ENCODE data around the gene PXDN.

The PXDN gene

DNA sequence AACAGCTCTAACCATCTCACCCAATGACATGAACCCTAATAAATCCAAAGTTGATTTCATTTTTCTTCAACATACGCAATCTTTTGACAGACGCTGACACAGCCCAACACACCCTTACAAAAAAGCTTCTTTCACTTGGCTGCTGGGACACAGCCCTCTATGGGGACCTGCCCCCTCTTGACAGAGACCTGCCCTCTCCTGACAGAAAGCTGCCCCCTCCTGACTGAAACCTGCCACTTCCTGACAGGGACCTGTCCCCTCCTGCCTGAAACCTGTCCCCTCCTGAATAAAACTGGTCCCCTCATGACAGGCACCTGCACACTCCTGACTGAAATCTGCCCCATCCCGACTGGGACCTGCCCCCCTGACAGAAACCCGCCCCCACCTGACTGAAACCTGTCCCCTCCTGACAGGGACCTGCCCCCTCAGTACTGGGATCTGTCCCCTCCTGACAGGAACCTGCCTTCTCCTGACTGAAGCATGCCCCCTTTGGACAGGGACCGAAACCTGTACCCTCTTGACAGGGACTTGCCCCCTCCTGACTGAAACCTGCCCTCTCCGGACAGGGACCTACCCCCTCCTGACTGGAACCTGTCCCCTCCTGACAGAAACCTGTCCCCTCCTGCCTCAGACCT is 87.9 kb downstream of the PXDN start:
- H3K4me1 ChIP-seq (ENCODE audit: control insufficient read depth, insufficient read depth, low read length), result no peaks in the 10 kb centered on the region
- no peaks in the 10 kb centered on the region for H3K9me3 ChIP-seq (ENCODE audit: control insufficient read depth, insufficient read depth, low read depth, low read length)
- H3K27ac ChIP-seq (ENCODE audit: extremely low read depth, low read depth, low read length), result no peak overlapping the region
- ChIA-PET POLR2A (no interaction called here), CTCF (interaction anchor here (1.1 kb wide), 1 partner anchor 48 kb away, joined by 3 read pairs; no protein-coding TSS in a partner anchor)
- TF ChIP-seq, protein P1, sequence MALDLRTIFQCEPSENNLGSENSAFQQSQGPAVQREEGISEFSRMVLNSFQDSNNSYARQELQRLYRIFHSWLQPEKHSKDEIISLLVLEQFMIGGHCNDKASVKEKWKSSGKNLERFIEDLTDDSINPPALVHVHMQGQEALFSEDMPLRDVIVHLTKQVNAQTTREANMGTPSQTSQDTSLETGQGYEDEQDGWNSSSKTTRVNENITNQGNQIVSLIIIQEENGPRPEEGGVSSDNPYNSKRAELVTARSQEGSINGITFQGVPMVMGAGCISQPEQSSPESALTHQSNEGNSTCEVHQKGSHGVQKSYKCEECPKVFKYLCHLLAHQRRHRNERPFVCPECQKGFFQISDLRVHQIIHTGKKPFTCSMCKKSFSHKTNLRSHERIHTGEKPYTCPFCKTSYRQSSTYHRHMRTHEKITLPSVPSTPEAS (tag by site-specific recombination; IDR thresholded peaks at IDR 0.05), result no peak
- TF ChIP-seq ZNF473 (tag by site-specific recombination; IDR thresholded peaks at IDR 0.05), result no peak
- TF ChIP-seq, protein P2, sequence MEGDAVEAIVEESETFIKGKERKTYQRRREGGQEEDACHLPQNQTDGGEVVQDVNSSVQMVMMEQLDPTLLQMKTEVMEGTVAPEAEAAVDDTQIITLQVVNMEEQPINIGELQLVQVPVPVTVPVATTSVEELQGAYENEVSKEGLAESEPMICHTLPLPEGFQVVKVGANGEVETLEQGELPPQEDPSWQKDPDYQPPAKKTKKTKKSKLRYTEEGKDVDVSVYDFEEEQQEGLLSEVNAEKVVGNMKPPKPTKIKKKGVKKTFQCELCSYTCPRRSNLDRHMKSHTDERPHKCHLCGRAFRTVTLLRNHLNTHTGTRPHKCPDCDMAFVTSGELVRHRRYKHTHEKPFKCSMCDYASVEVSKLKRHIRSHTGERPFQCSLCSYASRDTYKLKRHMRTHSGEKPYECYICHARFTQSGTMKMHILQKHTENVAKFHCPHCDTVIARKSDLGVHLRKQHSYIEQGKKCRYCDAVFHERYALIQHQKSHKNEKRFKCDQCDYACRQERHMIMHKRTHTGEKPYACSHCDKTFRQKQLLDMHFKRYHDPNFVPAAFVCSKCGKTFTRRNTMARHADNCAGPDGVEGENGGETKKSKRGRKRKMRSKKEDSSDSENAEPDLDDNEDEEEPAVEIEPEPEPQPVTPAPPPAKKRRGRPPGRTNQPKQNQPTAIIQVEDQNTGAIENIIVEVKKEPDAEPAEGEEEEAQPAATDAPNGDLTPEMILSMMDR (tag by site-specific recombination; IDR thresholded peaks at IDR 0.05), result no peak
- no peak for TF ChIP-seq MZF1 (tag by site-specific recombination; IDR thresholded peaks at IDR 0.05; ENCODE audit: borderline replicate concordance)
- TF ChIP-seq, protein P3, sequence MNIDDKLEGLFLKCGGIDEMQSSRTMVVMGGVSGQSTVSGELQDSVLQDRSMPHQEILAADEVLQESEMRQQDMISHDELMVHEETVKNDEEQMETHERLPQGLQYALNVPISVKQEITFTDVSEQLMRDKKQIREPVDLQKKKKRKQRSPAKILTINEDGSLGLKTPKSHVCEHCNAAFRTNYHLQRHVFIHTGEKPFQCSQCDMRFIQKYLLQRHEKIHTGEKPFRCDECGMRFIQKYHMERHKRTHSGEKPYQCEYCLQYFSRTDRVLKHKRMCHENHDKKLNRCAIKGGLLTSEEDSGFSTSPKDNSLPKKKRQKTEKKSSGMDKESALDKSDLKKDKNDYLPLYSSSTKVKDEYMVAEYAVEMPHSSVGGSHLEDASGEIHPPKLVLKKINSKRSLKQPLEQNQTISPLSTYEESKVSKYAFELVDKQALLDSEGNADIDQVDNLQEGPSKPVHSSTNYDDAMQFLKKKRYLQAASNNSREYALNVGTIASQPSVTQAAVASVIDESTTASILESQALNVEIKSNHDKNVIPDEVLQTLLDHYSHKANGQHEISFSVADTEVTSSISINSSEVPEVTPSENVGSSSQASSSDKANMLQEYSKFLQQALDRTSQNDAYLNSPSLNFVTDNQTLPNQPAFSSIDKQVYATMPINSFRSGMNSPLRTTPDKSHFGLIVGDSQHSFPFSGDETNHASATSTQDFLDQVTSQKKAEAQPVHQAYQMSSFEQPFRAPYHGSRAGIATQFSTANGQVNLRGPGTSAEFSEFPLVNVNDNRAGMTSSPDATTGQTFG (tag by site-specific recombination; IDR thresholded peaks at IDR 0.05; ENCODE audit: borderline replicate concordance), result no peak
- TF ChIP-seq, protein P4, sequence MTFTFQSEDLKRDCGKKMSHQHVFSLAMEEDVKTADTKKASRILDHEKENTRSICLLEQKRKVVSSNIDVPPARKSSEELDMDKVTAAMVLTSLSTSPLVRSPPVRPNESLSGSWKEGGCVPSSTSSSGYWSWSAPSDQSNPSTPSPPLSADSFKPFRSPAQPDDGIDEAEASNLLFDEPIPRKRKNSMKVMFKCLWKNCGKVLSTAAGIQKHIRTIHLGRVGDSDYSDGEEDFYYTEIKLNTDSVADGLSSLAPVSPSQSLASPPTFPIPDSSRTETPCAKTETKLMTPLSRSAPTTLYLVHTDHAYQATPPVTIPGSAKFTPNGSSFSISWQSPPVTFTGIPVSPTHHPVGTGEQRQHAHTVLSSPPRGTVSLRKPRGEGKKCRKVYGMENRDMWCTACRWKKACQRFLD (tag by site-specific recombination; IDR thresholded peaks at IDR 0.05), result no peak
- TF ChIP-seq ZNF2 (tag by site-specific recombination; IDR thresholded peaks at IDR 0.05), result no peak
- no peak for TF ChIP-seq KLF1 (tag by site-specific recombination; IDR thresholded peaks at IDR 0.05)
- H3K36me3 ChIP-seq (ENCODE audit: control insufficient read depth in 2 of 2, insufficient read depth in 1 of 2, low read length in 2 of 2), result peaks cover 4 to 63% of the 10 kb centered on the region in 2 experiments; a peak in 2 of 3 replicates
- H3K4me3 ChIP-seq (ENCODE audit: low read depth, low read length), result no peak overlapping the region

DNA sequence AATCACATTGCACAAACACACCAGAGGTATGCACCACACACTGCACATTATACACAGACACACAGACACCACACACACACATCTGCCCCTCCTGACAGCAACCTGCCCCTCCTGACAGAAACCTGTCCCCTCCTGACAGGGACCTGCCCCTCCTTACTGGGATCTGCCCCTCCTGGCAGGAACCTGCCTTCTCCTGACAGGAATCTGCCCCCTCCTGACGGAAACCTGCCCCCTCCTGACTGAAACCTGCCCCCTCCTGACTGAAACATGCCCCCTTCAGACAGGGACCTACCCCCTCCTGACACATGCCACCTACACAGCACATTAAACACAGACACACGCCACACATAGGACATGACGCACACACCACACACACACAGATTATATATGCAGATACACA is 88.9 kb downstream of the PXDN start:
- ChIA-PET CTCF (no interaction called here), POLR2A (no interaction called here)
- H3K27ac ChIP-seq (ENCODE audit: extremely low read depth, low read depth, low read length), result no peak overlapping the region
- peaks cover 4 to 63% of the 10 kb centered on the region in 2 experiments; a peak in 2 of 3 replicates for H3K36me3 ChIP-seq (ENCODE audit: control insufficient read depth in 2 of 2, insufficient read depth in 1 of 2, low read length in 2 of 2)
- H3K4me3 ChIP-seq (ENCODE audit: low read depth, low read length), result no peak overlapping the region
- H3K9me3 ChIP-seq (ENCODE audit: control insufficient read depth, insufficient read depth, low read depth, low read length), result no peaks in the 10 kb centered on the region
- H3K4me1 ChIP-seq (ENCODE audit: control insufficient read depth, insufficient read depth, low read length), result no peaks in the 10 kb centered on the region
- TF ChIP-seq SP2 (tag by site-specific recombination; IDR thresholded peaks at IDR 0.05), result no peak
- no peak for TF ChIP-seq ZNF324 (tag by site-specific recombination; IDR thresholded peaks at IDR 0.05)
- no peak for TF ChIP-seq KLF16 (tag by site-specific recombination; IDR thresholded peaks at IDR 0.05)
- no peak for TF ChIP-seq ZFP69B (tag by site-specific recombination; IDR thresholded peaks at IDR 0.05)
- TF ChIP-seq ZNF548 (tag by site-specific recombination; IDR thresholded peaks at IDR 0.05), result no peak
- no peak for TF ChIP-seq KLF7 (tag by site-specific recombination; IDR thresholded peaks at IDR 0.05; ENCODE audit: borderline replicate concordance)
- TF ChIP-seq ZNF311 (tag by site-specific recombination; IDR thresholded peaks at IDR 0.05; ENCODE audit: borderline replicate concordance), result no peak
- TF ChIP-seq, protein P5, sequence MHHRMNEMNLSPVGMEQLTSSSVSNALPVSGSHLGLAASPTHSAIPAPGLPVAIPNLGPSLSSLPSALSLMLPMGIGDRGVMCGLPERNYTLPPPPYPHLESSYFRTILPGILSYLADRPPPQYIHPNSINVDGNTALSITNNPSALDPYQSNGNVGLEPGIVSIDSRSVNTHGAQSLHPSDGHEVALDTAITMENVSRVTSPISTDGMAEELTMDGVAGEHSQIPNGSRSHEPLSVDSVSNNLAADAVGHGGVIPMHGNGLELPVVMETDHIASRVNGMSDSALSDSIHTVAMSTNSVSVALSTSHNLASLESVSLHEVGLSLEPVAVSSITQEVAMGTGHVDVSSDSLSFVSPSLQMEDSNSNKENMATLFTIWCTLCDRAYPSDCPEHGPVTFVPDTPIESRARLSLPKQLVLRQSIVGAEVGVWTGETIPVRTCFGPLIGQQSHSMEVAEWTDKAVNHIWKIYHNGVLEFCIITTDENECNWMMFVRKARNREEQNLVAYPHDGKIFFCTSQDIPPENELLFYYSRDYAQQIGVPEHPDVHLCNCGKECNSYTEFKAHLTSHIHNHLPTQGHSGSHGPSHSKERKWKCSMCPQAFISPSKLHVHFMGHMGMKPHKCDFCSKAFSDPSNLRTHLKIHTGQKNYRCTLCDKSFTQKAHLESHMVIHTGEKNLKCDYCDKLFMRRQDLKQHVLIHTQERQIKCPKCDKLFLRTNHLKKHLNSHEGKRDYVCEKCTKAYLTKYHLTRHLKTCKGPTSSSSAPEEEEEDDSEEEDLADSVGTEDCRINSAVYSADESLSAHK (tag by site-specific recombination; IDR thresholded peaks at IDR 0.05), result no peak
- TF ChIP-seq, protein P6, sequence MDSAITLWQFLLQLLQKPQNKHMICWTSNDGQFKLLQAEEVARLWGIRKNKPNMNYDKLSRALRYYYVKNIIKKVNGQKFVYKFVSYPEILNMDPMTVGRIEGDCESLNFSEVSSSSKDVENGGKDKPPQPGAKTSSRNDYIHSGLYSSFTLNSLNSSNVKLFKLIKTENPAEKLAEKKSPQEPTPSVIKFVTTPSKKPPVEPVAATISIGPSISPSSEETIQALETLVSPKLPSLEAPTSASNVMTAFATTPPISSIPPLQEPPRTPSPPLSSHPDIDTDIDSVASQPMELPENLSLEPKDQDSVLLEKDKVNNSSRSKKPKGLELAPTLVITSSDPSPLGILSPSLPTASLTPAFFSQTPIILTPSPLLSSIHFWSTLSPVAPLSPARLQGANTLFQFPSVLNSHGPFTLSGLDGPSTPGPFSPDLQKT (IDR thresholded peaks at IDR 0.05; ENCODE audit: borderline replicate concordance, low read depth, low read length), result no peak
- no peak for TF ChIP-seq ZNF391 (tag by site-specific recombination; IDR thresholded peaks at IDR 0.05; ENCODE audit: borderline replicate concordance, low read depth)
- TF ChIP-seq, protein P7, sequence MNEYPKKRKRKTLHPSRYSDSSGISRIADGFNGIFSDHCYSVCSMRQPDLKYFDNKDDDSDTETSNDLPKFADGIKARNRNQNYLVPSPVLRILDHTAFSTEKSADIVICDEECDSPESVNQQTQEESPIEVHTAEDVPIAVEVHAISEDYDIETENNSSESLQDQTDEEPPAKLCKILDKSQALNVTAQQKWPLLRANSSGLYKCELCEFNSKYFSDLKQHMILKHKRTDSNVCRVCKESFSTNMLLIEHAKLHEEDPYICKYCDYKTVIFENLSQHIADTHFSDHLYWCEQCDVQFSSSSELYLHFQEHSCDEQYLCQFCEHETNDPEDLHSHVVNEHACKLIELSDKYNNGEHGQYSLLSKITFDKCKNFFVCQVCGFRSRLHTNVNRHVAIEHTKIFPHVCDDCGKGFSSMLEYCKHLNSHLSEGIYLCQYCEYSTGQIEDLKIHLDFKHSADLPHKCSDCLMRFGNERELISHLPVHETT (tag by site-specific recombination; IDR thresholded peaks at IDR 0.05), result no peak
- no peak for TF ChIP-seq ZIC2 (tag by site-specific recombination; IDR thresholded peaks at IDR 0.05)
- no peak for TF ChIP-seq ZBTB8A (tag by site-specific recombination; IDR thresholded peaks at IDR 0.05)
- TF ChIP-seq ZNF302 (tag by site-specific recombination; IDR thresholded peaks at IDR 0.05; ENCODE audit: low read depth), result no peak

Data from HEK293 (cell line).